Activated T-cell treated with anti-CD3 and anti-CD28 coated beads, Interleukin-2, amount 50 U/mL, for 4 hours (primary cell): ENCODE data around the gene IQSEC3. TPM values are rescaled to one million over a fixed set of nuclear protein-coding genes. Genes with fewer than 3 reads are reported as not detected.

Source experiments
- ATAC-seq, 2 donors: fragments of 200-7000 bp; cut with Tn5 transposase; one replicate each; pipeline ENCODE4 v1.10.0; 2021
- DNase-seq: peaks from one replicate; pipeline ENCODE4 v3.0.0-alpha.2; 2020
- H3K27me3 Mint-ChIP-seq: one replicate; pipeline ENCODE4 v1.8.0; 2021; ENCODE audit warnings: low read depth, mixed read lengths
- H3K36me3 Mint-ChIP-seq: one replicate; pipeline ENCODE4 v1.8.0; 2022; ENCODE audit warnings: mixed read lengths; ENCODE audit not compliant: insufficient read depth
- H3K4me1 Mint-ChIP-seq: one replicate; pipeline ENCODE4 v1.8.0; 2021; ENCODE audit warnings: low read depth, mixed read lengths
- H3K4me3 Mint-ChIP-seq: one replicate; pipeline ENCODE4 v1.8.0; 2021; ENCODE audit warnings: mild to moderate bottlenecking, moderate library complexity, mixed read lengths
- H3K9me3 Mint-ChIP-seq: one replicate; pipeline ENCODE4 v1.8.0; 2021; ENCODE audit warnings: mixed read lengths
- total RNA-seq, 3 donors: library from RNA; stranded (reverse); gene quantifications; one replicate each; pipeline ENCODE4 v1.2.1, GENCODE V29; 2021

IQSEC3 gene
- total RNA-seq, 3 donors from 2014 or later: 0.46 to 0.82 (median 0.51) TPM

DNA sequence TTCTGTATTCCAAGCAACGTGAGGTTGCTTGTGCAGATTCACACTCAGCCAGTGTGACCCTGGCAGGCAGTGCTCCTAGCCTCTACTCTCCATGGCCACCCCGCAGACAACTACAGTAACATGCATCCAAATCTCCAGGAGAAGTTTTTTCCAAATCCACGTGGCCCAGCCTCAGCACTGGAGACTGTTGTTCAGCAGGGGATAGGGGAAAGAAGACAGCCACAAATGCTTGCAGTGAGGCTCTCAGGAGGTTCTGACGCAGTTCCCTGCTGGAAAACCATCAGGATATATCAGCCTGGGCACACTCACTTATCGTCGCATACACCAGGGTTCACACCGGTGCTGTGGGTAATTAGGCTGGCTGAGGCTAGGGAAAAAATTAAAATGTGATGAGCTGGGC, 16.2 kb downstream of the IQSEC3 start:
- Mint-ChIP-seq H3K27me3 (peaks cover 49% of the 10 kb centered on the region), H3K4me3 (no peak overlapping the region), H3K36me3 (no peaks in the 10 kb centered on the region), H3K4me1 (no peaks in the 10 kb centered on the region), H3K9me3 (no peaks in the 10 kb centered on the region)
- no peak for DNase-seq
- ATAC-seq: no peak

DNA sequence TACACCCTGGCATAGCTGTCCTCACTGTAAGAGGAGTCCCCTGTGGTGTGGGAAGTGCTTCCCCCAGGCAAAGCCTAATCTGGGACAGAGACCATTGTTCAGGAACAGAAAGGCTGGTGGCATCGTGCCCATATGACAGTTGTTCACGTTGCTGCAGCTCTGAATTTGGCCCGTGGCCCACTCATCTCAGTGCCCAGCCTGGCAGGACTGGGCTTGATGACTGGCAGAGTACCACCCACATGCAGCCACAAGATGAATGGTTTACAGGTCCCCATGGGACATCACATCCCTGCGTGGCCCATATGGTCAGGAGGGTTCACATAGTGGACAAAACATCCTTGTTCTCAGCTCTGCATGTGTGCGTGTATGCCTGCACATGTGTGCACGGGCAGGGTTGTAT, 17.5 kb downstream of the IQSEC3 start:
- Mint-ChIP-seq H3K36me3 (no peaks in the 10 kb centered on the region), H3K4me1 (no peaks in the 10 kb centered on the region), H3K27me3 (peaks cover 46% of the 10 kb centered on the region), H3K9me3 (no peaks in the 10 kb centered on the region), H3K4me3 (no peak overlapping the region)
- DNase-seq (no peak), ATAC-seq (no peak)

DNA sequence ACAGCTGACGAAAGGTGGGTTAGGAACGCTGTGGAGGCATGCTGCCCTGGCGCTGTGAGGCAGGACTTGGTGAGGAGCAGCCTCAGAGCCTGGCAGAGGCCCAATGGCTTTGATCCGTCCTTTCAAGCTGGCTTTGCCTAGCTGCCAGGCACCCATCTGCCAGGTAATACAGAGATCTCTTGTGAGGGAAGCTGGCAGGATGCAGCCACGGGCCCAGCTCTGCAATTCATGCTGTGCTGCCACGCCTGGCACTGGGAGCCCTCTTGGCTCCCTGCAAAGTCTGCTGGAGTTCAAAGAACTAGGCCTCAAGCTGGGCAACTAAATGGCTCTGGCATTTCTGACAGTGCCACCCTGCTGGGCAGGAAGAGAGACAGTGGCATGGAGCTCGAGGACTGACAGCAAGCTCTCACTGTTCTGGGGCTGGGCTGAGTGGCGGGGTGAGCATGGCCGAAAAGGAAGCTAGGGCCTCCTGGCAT, 18.7 kb downstream of the IQSEC3 start:
- ATAC-seq: no peak
- DNase-seq: no peak
- H3K36me3 Mint-ChIP-seq: no peaks in the 10 kb centered on the region
- peaks cover 39% of the 10 kb centered on the region for H3K27me3 Mint-ChIP-seq
- no peaks in the 10 kb centered on the region for H3K9me3 Mint-ChIP-seq
- H3K4me1 Mint-ChIP-seq: no peaks in the 10 kb centered on the region
- no peak overlapping the region for H3K4me3 Mint-ChIP-seq

DNA sequence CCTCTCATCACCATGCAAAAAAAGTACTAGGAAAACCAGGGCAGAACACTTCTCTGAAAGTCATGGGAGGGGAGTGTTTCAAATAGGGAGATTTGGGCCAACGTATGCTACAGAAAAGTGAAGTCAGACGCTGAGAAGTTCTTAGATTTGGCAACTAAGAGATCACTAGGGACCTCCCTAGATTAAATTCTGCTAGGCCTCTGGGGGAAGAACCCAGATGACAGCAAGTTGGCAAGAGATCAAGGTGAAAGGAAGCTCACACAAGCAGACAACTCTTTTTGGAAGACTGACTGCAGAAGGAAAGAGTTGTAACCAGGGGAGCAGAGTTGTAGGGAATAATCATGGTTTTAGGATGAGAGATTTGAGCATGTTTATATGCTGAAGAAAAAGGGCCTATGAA, 20.7 kb downstream of the IQSEC3 start:
- Mint-ChIP-seq H3K27me3 (peaks cover 20% of the 10 kb centered on the region), H3K4me3 (no peak overlapping the region), H3K36me3 (no peaks in the 10 kb centered on the region), H3K9me3 (no peaks in the 10 kb centered on the region), H3K4me1 (no peaks in the 10 kb centered on the region)
- no peak for DNase-seq
- no peak for ATAC-seq

DNA sequence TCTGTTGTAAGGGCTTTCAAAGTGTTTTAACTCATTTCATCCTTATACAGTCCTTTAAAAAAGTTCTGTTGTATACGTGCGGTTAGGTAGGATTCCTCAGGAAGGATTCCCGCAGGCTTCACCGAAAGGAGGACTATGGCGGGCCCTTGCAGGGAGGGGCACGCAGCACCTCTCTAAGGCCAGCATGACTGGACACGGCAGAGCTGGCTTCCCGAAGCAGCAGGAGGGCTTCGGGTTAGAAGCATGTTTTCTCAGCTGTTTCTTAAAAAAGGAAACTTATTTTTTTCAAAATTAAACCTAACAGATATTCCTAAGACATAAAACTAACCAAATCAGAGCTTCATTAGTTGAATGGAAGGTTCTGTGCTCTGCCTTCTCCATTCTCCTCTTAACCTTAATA, 21.3 kb downstream of the IQSEC3 start:
- no peaks in the 10 kb centered on the region for H3K9me3 Mint-ChIP-seq
- DNase-seq: no peak
- no peaks in the 10 kb centered on the region for H3K36me3 Mint-ChIP-seq

DNA sequence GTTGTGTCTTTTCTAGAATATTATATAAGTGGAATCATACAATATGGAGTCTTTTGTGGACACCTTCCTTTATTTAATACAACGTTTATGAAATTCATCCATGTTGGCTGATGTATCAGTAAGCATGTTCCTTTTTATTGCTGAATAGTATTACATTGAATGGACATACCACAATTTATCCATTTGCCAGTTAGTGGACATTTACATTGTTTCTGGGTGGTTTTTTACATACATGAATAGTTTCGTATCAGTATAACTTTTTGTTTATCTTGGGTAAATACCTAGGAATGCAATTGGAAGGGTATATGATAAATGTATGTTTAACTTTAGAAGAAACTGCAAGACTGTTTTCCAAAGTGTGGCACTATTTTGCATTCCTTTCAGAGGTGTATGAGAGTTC, 23.1 kb downstream of the IQSEC3 start:
- Mint-ChIP-seq H3K9me3 (no peaks in the 10 kb centered on the region), H3K4me3 (no peak overlapping the region), H3K27me3 (peaks cover 12% of the 10 kb centered on the region), H3K36me3 (no peaks in the 10 kb centered on the region), H3K4me1 (no peaks in the 10 kb centered on the region)
- no peak for DNase-seq
- no peak for ATAC-seq

More for the DNA sequence above, 21.3 kb downstream of the IQSEC3 start:
- Mint-ChIP-seq H3K4me1 (no peaks in the 10 kb centered on the region), H3K4me3 (no peak overlapping the region), H3K27me3 (peaks cover 17% of the 10 kb centered on the region)
- ATAC-seq: no peak

DNA sequence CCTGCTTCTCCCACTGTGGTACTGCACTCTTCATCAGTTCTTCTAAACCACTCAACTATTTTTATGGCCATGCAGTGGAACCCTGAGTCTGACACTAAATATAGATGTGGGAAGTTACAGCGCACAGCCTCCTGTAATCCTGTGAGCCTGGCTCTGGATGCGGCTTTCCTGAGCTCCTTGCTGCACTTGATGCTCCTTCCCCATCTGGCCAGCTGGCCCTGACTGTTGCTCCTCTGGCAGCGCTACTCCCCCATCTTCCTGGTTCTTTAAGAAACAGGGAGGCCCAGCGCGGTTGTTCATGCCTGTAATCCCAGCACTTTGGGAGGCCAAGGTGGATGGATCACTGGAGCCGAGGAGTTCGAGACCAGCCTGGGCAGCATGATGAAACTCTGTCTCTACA, 24.6 kb downstream of the IQSEC3 start:
- H3K27me3 Mint-ChIP-seq: peaks cover 10% of the 10 kb centered on the region
- no peaks in the 10 kb centered on the region for H3K4me1 Mint-ChIP-seq
- ATAC-seq (no peak), DNase-seq (no peak)
- no peaks in the 10 kb centered on the region for H3K9me3 Mint-ChIP-seq
- no peaks in the 10 kb centered on the region for H3K36me3 Mint-ChIP-seq
- H3K4me3 Mint-ChIP-seq: no peak overlapping the region

DNA sequence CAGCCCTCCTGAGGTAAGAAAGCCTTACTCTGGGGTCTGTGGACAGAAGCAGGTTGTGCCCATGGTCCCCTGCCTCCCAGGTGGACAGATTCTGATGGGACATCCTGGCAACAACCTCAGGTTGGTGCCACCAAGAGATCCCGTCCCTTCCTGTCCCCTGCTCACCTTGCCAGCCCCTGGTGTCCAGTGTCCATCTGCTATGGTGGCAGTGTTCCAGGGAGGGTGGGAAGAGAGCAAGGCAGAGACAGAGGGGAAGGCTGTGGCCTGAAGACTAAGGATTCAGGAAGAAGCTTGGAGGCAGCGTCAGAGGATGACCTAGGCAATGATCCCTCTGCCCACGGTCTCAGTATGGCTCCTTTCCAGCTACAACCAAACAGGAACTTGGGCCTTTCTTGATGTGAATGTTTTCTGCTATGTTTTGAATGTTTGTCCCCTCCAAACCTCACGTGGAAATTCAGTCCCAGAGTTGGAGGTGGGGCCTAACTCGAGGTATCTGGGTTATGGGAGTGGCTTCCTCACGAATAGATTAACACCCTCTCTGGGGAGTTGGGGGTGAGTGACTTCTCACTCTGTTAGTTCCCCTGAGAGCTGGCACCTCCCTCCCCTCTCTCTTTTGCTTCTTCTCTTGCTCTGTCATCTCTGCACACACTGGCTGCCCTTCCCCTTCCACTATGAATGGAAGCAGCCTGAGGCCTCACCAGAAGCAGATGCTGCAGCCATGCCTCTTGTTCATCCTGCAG, 26.9 kb downstream of the IQSEC3 start:
- Mint-ChIP-seq H3K9me3 (no peaks in the 10 kb centered on the region), H3K4me3 (no peak overlapping the region), H3K4me1 (no peaks in the 10 kb centered on the region), H3K36me3 (no peaks in the 10 kb centered on the region), H3K27me3 (peaks cover 16% of the 10 kb centered on the region)
- ATAC-seq: no peak
- no peak for DNase-seq

DNA sequence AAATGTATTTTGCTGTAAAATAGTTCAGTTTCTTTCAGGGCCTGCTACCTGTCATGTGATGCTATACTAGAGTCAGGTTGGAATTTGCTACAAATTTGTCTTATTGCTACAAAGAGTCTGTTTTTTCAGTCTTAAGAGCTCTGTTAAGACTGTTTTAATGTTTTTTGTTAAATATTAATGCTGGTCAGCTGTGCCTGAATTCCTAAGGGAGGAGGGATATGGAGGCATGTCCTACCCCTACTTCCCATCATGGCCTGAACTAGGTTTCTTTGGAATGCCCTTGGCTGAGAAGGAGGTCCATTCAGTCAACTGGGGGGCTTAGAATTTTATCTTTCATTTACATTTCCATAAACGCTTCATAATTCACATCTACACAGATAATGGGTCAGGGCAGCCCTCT, 30.0 kb downstream of the IQSEC3 start:
- ATAC-seq (no peak), DNase-seq (no peak)
- Mint-ChIP-seq H3K9me3 (no peaks in the 10 kb centered on the region), H3K4me1 (no peaks in the 10 kb centered on the region), H3K4me3 (no peak overlapping the region), H3K27me3 (peaks cover 31% of the 10 kb centered on the region), H3K36me3 (no peaks in the 10 kb centered on the region)

DNA sequence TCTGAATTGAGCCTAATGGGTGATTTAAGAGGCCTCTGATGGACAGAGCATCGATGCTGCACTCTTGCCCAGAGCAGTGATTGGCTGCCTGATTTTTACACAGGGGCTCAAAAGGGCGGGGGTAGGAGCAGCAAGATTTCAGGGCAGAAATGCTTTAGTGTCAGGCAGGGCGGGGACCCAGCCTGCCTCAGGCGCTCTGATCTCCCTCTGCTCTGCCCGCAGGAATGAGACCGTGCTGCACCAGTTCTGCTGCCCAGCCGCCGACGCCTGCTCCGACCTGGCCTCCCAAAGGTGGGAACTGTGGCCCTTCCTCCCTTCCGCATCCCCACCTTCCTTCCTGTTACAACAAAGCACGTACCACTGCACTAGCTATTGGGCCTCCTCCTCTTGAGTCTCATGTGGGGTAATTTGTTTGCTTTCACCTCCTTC, 32.4 kb downstream of the IQSEC3 start:
- H3K36me3 Mint-ChIP-seq: no peaks in the 10 kb centered on the region
- H3K9me3 Mint-ChIP-seq: no peaks in the 10 kb centered on the region
- ATAC-seq (no peak), DNase-seq (no peak)
- peaks cover 2% of the 10 kb centered on the region for H3K4me1 Mint-ChIP-seq
- H3K4me3 Mint-ChIP-seq: no peak overlapping the region
- peaks cover 31% of the 10 kb centered on the region for H3K27me3 Mint-ChIP-seq

DNA sequence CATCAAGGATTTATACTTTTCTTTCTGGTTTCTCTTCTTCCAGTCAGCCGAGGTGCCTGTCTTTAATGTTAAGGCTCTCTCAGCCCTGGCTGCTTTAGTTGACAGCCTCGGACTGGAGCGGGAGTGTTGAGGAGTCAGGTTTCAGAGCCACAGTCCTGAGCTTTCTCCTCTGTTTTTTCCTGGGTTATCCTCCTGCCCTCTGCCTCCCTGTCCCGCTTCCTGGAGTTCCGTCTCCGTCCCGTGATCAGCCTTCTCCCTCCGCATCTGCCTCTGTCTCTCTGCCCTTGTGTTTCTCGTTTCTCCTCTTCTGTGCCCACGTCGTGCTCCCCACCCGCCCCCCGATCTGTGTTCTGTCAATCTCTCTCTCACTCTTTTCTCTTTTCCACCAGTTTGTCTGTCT, 33.0 kb downstream of the IQSEC3 start:
- Mint-ChIP-seq H3K4me1 (peaks cover 5% of the 10 kb centered on the region), H3K4me3 (no peak overlapping the region), H3K27me3 (peaks cover 29% of the 10 kb centered on the region), H3K9me3 (no peaks in the 10 kb centered on the region), H3K36me3 (no peaks in the 10 kb centered on the region)
- no peak for ATAC-seq
- no peak for DNase-seq

DNA sequence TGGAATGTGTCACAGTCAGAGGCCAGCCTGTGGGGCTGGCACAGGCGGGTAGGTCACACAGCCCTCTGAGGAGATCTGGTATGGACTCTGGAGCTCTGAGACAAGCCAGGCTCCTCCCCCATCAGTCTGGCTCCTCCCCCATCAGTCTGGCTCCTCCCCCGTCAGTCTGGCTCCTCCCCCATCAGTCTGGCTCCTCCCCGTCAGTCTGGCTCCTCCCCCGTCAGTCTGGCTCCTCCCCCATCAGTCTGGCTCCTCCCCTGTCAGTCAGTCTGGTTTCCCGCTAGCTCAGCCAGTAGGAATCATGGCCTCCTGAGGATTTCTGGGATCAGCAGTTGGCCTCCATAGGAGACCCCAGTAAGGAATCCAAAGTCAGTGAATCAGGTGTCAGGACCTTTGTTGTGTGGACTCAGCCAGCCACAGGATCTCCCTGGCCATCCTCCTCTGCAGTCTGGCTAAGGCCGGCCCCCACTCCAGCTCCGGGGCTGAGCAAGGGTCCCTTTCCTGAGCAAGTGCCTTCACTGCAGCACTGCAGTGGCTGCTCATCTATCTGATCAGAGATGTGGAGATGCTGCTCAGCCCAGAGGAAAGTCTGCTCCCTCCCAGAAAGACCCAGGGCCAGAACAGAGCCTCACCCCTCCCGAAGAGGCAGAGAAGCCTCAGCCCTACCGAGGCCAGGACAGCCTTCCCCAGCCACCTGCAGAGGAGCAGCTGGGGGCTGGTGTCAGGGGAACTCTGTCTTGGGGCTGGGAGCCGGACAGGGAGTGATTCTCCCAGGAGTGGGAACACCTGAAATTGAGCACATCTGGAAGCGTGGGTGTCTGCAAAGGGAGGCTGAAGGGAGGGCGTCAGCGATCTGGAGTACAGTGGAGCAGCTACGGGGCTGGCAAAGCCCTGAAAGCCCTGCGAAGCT, 35.7 kb downstream of the IQSEC3 start:
- DNase-seq: no peak
- Mint-ChIP-seq H3K36me3 (no peaks in the 10 kb centered on the region), H3K9me3 (no peaks in the 10 kb centered on the region), H3K4me3 (no peak overlapping the region), H3K27me3 (peaks cover 24% of the 10 kb centered on the region), H3K4me1 (peaks cover 8% of the 10 kb centered on the region)
- ATAC-seq: peak; percentile 46 to 66

DNA sequence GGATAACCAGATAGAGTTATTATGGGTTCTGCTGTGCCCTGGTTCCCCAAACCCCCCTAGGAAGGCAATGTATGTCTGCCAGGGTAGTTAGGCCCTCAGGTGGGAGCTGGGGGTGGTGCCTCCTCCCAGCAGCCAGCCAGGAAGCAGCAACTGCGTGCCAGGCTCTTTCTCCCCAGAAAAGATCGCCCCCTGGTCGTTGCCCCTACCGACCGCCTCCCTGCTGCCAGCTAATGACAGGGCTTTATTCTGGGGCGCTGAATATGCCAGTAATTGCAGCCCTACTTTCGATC, 36.3 kb downstream of the IQSEC3 start:
- H3K36me3 Mint-ChIP-seq: no peaks in the 10 kb centered on the region
- no peak for DNase-seq
- no peaks in the 10 kb centered on the region for H3K9me3 Mint-ChIP-seq
- H3K27me3 Mint-ChIP-seq: peaks cover 23% of the 10 kb centered on the region
- ATAC-seq: no peak
- H3K4me1 Mint-ChIP-seq: peaks cover 8% of the 10 kb centered on the region
- no peak overlapping the region for H3K4me3 Mint-ChIP-seq

DNA sequence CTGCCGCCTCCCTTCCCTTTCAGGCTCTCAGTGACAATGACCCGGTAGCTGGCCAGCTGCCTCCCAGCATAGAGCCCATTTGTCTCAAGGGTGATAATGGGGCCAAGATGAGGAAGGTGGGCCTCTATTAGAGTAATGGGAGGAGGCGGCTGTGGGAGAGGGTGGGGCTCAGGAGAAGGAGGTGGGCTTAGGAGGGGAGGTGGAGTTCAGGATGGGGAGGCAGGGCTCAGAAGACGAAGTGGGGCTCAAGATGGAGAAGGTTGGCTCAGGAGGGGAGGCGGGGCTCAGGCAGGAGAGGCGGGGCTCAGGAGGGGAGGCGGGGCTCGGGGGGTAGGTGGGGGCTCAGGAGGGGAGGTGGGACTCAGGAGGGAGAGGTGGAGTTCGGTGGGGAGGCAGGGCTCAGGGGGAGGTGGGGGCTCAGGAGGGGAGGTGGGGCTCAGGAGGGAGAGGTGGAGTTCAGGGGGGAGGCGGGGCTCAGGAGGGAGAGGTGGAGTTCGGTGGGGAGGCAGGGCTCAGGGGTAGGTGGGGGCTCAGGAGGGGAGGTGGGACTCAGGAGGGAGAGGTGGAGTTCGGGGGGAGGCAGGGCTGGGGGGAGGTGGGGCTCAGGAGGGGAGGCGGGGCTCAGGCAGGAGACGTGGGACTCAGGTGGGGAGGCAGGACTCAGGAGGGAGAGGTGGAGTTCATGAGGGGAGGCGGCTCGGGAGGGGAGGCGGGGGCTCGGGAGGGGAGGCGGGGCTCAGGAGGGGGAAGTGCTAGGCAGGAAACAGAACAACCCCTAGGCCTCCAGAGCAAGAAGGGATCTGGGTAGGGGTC, 36.8 kb downstream of the IQSEC3 start:
- Mint-ChIP-seq H3K27me3 (peaks cover 20% of the 10 kb centered on the region), H3K36me3 (no peaks in the 10 kb centered on the region), H3K9me3 (no peaks in the 10 kb centered on the region), H3K4me1 (peaks cover 8% of the 10 kb centered on the region), H3K4me3 (no peak overlapping the region)
- no peak for ATAC-seq
- DNase-seq: no peak
